SK-N-SH treated with all-trans-retinoic acid at 6 μM for 48 hours (cell line): ENCODE data around the gene IQUB.
A peak's percentile ranks its signal among the peaks of the same experiment; 100 is the strongest.

Experiments
- ATAC-seq: fragments of 200-7000 bp; cut with Tn5 transposase; 3 replicates; pipeline ENCODE4 v1.9.1; 2020; ENCODE audit warnings: mild to moderate bottlenecking, moderate library complexity
- BACH2 ChIP-seq: fragments of 250-450 bp; sonication (Bioruptor Pico); IDR thresholded peaks from 2 replicates; pipeline ENCODE4 v1.9.0; 2021; ENCODE audit warnings: mild to moderate bottlenecking, borderline replicate concordance
- CREB5 ChIP-seq: fragments of 250-450 bp; sonication (Bioruptor Pico); IDR thresholded peaks from 2 replicates; pipeline ENCODE4 v1.5.1; 2020; ENCODE audit warnings: low read depth, mild to moderate bottlenecking, moderate library complexity
- CSDC2 ChIP-seq: fragments of 250-450 bp; sonication (Bioruptor Pico); IDR thresholded peaks from 2 replicates; pipeline ENCODE4 v1.5.0; 2020; ENCODE audit warnings: mild to moderate bottlenecking, moderate library complexity
- CSRNP3 ChIP-seq: fragments of 250-450 bp; sonication (Bioruptor Pico); IDR thresholded peaks from 2 replicates; pipeline ENCODE4 v1.5.1; 2021; ENCODE audit warnings: mild to moderate bottlenecking, moderate library complexity
- ESRRG ChIP-seq: fragments of 250-450 bp; sonication (Bioruptor Pico); IDR thresholded peaks from 2 replicates; pipeline ENCODE4 v1.6.1; 2021; ENCODE audit warnings: mild to moderate bottlenecking
- GLIS3 ChIP-seq: fragments of 250-450 bp; sonication (Bioruptor Pico); IDR thresholded peaks from 2 replicates; pipeline ENCODE4 v1.5.0; 2020; ENCODE audit warnings: mild to moderate bottlenecking, moderate library complexity
- ISL1 ChIP-seq: fragments of 250-450 bp; sonication (Bioruptor Pico); IDR thresholded peaks from 2 replicates; pipeline ENCODE4 v2.1.2; 2022; ENCODE audit warnings: mild to moderate bottlenecking, moderate library complexity
- OSR1 ChIP-seq: fragments of 250-450 bp; sonication (Bioruptor Pico); IDR thresholded peaks from 2 replicates; pipeline ENCODE4 v1.8.0; 2022; ENCODE audit warnings: moderate library complexity, mild to moderate bottlenecking, inconsistent platforms
- PATZ1 ChIP-seq: fragments of 250-450 bp; sonication (Bioruptor Pico); IDR thresholded peaks from 2 replicates; pipeline ENCODE4 v1.8.0; 2020; ENCODE audit warnings: mild to moderate bottlenecking, moderate library complexity, borderline replicate concordance
- POU6F1 ChIP-seq: fragments of 250-450 bp; sonication (Bioruptor Pico); IDR thresholded peaks from 2 replicates; pipeline ENCODE4 v1.8.0; 2021; ENCODE audit warnings: low read depth, mild to moderate bottlenecking, moderate library complexity, borderline replicate concordance
- PPARA ChIP-seq: fragments of 250-450 bp; sonication (Bioruptor Pico); IDR thresholded peaks from 2 replicates; pipeline ENCODE4 v1.5.0; 2020; ENCODE audit warnings: mild to moderate bottlenecking, borderline replicate concordance
- RARB ChIP-seq: fragments of 250-450 bp; sonication (Bioruptor Pico); IDR thresholded peaks from 2 replicates; pipeline ENCODE4 v1.8.0; 2021; ENCODE audit warnings: mild to moderate bottlenecking, moderate library complexity
- SNAI2 ChIP-seq: fragments of 250-450 bp; sonication (Bioruptor Pico); IDR thresholded peaks from 2 replicates; pipeline ENCODE4 v1.5.0; 2020; ENCODE audit warnings: mild to moderate bottlenecking, moderate library complexity
- TCF4 ChIP-seq: fragments of 250-450 bp; sonication (Bioruptor Pico); IDR thresholded peaks from 2 replicates; pipeline ENCODE4 v1.8.0; 2021; ENCODE audit warnings: mild to moderate bottlenecking, moderate library complexity, borderline replicate concordance
- ZC3H10 ChIP-seq: fragments of 250-450 bp; sonication (Bioruptor Pico); IDR thresholded peaks from 2 replicates; pipeline ENCODE4 v1.5.1; 2021; ENCODE audit warnings: mild to moderate bottlenecking, moderate library complexity
- ZFP3 ChIP-seq: fragments of 250-450 bp; sonication (Bioruptor Pico); IDR thresholded peaks from 2 replicates; pipeline ENCODE4 v1.5.0; 2020; ENCODE audit warnings: mild to moderate bottlenecking, moderate library complexity
- ZFP30 ChIP-seq: fragments of 450-650 bp; formaldehyde crosslinking; IDR thresholded peaks from 2 replicates; pipeline ENCODE4 v1.5.0; 2022; ENCODE audit warnings: mild to moderate bottlenecking, moderate library complexity
- ZNF565 ChIP-seq: fragments of 450-650 bp; formaldehyde crosslinking; conservative IDR thresholded peaks from 2 replicates; pipeline ENCODE4 v1.5.0; 2020; ENCODE audit warnings: low read depth, mild to moderate bottlenecking, moderate library complexity
- ZNF70 ChIP-seq: fragments of 450-650 bp; formaldehyde crosslinking; IDR thresholded peaks from 2 replicates; pipeline ENCODE4 v1.5.0; 2020; ENCODE audit warnings: mild to moderate bottlenecking, moderate library complexity
- ZNF8 ChIP-seq: fragments of 450-650 bp; formaldehyde crosslinking; IDR thresholded peaks from 2 replicates; pipeline ENCODE4 v1.5.0; 2020; ENCODE audit warnings: mild to moderate bottlenecking, moderate library complexity

Gene IQUB

GRCh38 chr7:123581162-123581459, 46.7 kb upstream of the IQUB start (continued):
- TF ChIP-seq PATZ1 (CRISPR knock-in tag): no peak
- no peak for TF ChIP-seq POU6F1 (CRISPR knock-in tag)
- TF ChIP-seq BACH2 (CRISPR knock-in tag): no peak
- no peak for TF ChIP-seq RARB (CRISPR knock-in tag)
- no peak for TF ChIP-seq SNAI2 (CRISPR knock-in tag)
- no peak for TF ChIP-seq ZFP3
- no peak for TF ChIP-seq CSDC2 (CRISPR knock-in tag)
- TF ChIP-seq, all 23 proteins: peak for 0

GRCh38 chr7:123580406-123581161, 46.2 kb upstream of the IQUB start:
- TF ChIP-seq ZFP3: no peak
- no peak for TF ChIP-seq CREB5 (CRISPR knock-in tag)
- no peak for TF ChIP-seq BACH2 (CRISPR knock-in tag)
- TF ChIP-seq SNAI2 (CRISPR knock-in tag): no peak
- no peak for TF ChIP-seq ZFP30 (CRISPR knock-in tag)
- ATAC-seq: peak; percentile 99

- TF ChIP-seq CREB5 (CRISPR knock-in tag) (no peak), ESRRG (no peak), CSRNP3 (CRISPR knock-in tag) (no peak), ZNF565 (no peak), ZNF8 (CRISPR knock-in tag) (no peak), OSR1 (no peak)
- ATAC-seq: no peak
Observed at GRCh38 chr7:123579416-123579815, 45.0 kb upstream of the IQUB start.

- ATAC-seq: no peak
- no peak for TF ChIP-seq ZNF70 (CRISPR knock-in tag)
- TF ChIP-seq PPARA (CRISPR knock-in tag): no peak
- no peak for TF ChIP-seq CREB5 (CRISPR knock-in tag)
- TF ChIP-seq ZFP30 (CRISPR knock-in tag): no peak
- no peak for TF ChIP-seq BACH2 (CRISPR knock-in tag)
Observed at GRCh38 chr7:123573896-123574467, 39.6 kb upstream of the IQUB start.

GRCh38 chr7:123573341-123573740, 38.9 kb upstream of the IQUB start:
- no peak for ATAC-seq
- TF ChIP-seq ZNF70 (CRISPR knock-in tag) (no peak), ZC3H10 (CRISPR knock-in tag) (no peak), CSRNP3 (CRISPR knock-in tag) (no peak), ZFP3 (no peak), TCF4 (CRISPR knock-in tag) (no peak), ZNF8 (CRISPR knock-in tag) (no peak), ISL1 (no peak), GLIS3 (CRISPR knock-in tag) (no peak), ESRRG (no peak), SNAI2 (CRISPR knock-in tag) (no peak), POU6F1 (CRISPR knock-in tag) (no peak), RARB (CRISPR knock-in tag) (no peak), PPARA (CRISPR knock-in tag) (no peak), ZFP30 (CRISPR knock-in tag) (no peak)
